HG03378 (cell line): ENCODE measurements around the gene EPB41L1.
"Not testable (repeated sequence)": the region's sequence is repeated elsewhere in the genome, so short reads cannot be mapped to it uniquely, and the experiment has no call there.

Source experiments
- ATAC-seq: cut with Tn5 transposase; IDR thresholded peaks from one replicate; pipeline ENCODE4 v1.9.1; 2021; ENCODE audit warnings: mild to moderate bottlenecking, moderate library complexity; ENCODE audit not compliant: unreplicated experiment

The EPB41L1 gene

DNA sequence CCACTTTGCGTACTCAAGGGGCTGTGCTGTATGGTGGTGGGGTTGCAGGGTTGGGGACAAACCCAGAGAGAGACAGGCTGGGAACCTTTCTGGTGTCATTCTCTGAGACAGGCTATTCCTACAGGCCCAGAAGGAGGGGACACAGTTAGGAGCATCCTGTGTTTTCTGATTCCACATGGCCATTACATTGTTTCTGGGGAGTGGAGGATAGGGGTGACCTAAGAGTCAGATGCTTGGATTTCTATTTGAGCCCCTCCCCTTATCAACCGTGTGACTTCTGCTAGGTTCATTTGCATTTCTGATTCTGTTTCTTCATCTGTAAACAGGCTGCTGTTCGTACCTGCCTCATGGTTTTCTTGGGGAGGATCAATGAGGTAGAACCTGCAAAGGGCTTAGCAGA, 29.4 kb upstream of the EPB41L1 start:
- no peak for ATAC-seq

DNA sequence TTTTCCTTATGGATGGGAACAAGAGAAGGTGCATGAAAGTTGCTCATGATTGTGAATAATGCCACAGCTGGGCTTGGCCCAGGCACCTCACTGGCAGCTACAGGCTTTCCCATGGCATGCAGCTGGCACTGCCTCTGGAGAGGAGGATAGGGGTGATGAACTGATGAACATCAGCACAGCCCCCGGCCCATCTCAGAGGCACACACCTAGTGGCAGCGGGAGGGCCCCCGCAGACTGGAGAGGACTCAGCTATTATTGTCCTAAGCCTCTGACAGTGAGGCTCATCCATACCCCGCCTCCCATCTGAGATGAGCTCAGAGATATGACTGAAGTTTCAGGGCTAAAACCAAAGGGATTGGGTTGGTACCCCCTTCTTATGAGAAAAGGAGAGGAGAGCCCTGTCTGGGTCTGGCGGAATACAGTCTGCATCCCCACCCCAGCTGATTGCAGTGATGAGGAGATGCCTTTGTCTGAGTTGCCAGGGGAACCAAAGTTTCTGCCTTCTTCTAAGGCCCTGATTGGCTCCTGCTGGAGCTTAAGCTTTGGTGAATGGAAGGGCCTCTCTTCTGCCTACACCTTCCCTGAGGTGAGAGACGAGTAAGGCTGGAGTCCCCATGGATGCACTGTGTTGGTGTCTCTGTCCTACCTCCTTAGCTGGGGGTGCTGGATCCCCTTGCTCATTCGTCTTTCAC, 27.6 kb upstream of the EPB41L1 start:
- ATAC-seq: no peak

DNA sequence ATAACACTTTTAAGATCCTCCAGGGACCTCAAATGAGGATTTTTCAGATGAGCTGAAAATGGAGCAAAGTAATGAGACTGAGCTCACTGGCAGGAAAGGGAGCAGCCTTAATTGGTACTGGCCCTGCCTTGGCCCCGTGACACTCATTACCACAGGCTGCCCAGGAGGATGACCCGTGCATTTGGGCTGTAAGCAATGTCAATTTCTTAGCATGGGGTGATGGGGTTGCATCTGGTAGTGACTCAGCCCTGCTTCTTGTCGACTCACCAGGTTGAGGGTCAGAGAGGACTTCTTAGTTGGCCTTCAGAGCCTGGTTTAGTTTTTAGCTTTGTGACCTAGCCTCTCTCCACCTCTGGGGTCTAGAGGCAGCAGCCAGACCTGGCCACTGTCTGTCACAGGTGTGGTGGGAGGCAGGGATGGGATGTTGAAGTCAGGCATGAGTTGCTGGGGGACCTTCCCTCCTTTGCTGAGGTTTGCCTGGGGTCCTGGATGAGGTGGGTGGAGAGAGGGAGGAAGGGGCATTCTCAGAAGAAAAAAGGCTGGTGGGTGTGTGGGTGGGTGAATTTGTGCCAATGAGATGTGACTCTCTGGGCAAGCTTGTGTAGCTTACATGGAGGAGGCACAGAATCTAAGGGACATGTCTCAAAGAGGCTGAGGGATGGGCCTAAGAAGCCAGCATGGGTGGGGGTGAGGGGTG, 25.9 kb upstream of the EPB41L1 start:
- ATAC-seq: no peak

DNA sequence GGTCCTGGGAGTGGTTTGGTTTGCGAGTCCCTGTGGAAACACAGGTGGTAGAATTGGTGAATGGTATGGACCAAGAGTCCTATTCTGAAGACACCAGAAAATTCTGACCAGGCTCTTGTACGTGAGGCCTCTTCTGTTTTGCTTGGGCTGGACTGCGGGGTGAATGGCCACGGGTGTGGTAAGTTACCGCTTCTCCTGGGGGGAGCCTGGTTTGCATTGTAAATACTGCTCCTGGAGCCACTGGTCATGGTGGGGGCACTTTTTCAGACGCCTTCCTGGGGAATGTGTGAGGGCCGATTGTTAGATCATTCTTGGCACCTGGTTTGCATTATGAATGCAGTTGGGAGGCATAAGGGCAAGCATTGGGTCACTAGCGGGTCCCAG, 25.4 kb upstream of the EPB41L1 start:
- no peak for ATAC-seq

DNA sequence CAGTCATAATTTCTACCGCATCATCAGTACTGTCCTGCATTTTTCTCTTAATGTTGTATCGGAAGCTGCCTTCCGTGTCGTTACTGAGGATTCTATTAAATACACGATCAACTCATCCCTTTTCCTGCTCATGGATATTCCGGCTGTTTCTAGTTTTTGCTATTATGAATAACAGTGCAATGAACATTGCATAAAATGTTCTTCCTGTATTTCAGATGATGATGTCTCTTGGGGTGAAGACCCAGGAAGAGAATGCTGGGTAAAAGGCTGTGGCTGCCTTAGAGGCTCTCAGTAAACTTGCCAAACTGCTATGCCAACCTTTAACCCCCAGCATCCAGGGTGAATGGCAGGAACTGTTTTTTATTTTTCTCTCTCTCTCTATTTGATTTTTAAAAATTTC, 24.1 kb upstream of the EPB41L1 start:
- ATAC-seq: no peak

DNA sequence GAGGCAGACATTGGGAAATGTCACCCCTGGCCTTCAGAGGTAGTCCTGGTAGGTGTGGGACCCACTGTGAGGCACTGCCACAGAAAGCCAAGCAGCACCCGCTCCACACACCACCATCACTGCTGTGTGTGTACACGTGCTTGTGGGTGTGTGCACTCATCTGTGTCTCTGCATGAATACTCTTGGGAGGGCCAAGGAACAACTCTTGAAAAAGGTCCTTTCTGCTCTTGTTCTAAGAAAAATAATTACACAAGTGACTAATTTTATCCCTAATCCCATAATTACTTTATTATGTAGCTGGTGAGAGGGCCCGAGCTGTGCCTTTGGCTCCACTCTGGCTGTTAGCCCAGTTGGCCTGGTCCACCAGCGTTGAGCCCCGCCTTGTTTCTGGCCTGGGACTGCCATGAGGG, 21.7 kb upstream of the EPB41L1 start:
- no peak for ATAC-seq

DNA sequence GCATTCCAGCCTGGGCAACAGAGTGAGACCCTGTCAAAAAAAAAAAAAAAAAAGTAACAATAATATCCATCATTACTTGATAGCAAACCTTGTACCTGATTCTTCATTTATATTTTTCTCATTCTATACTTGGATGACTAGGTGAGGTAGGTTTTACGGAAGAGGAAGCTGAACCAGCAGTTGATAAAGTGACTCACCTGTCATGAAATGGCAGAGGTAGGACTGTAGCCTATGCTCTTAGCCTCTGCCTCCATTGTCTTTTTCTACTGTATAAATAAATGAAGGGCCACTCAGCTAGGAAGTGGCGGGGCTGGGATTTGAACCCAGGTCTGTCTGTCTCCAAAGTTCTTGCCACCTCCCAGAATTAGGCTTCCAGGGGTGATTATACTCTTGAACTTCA, 20.7 kb upstream of the EPB41L1 start:
- ATAC-seq: no peak

DNA sequence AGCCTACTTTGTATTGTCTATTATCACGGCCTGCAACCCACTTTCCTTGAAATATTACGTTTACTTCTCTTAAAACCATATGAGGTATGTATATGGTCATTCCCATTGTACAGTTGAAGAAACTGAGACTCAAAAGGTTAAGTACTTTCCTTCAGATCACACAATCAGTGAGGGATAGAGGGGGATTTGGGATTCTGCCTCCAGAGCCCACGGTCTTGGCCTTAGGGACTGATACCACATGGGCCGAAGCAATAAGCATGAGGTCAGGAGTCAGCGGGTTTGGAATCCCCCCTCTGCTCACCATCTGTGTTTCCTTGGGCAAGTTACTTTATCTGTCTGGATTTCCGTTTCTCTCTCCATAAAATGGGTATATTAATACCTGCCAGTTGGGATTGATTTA, 19.4 kb upstream of the EPB41L1 start:
- no peak for ATAC-seq

DNA sequence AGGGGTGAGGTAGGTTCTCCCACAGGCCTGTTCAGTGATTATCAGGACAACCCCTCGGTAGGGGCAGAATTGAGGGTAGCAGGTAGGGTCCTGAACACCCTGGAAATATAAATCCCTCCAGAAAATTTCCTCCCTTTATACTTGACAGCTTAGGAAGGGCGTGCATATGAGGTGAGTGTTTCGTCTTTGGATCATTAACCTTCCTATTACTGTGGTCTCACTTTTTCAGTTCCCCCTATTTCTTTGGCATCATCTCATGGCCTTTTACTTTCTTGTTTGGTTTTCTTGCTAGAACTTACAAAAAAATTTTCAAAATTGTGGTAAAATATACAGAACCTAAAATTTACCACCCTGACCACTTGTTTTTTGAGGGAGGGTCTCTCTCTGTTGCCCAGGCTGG, 18.7 kb upstream of the EPB41L1 start:
- ATAC-seq: no peak

DNA sequence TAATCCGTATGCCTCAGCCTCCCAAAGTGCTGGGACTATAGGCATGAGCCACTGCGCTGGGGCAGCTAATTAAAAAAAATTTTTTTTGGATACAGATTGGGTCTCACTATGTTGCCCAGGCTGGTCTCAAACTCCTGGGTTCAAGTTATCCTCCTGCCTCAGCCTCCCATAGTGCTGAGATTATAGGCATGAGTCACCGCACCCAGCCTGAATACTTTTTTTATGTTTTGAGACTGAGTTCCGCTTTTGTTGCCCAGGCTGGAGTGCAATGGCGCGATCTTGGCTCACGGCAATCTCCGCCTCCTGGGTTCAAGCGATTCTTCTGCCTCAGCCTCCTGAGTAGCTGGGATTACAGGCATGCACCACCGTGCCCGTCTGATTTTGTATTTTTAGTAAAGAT, 17.2 kb upstream of the EPB41L1 start:
- not testable (repeated sequence) for ATAC-seq

DNA sequence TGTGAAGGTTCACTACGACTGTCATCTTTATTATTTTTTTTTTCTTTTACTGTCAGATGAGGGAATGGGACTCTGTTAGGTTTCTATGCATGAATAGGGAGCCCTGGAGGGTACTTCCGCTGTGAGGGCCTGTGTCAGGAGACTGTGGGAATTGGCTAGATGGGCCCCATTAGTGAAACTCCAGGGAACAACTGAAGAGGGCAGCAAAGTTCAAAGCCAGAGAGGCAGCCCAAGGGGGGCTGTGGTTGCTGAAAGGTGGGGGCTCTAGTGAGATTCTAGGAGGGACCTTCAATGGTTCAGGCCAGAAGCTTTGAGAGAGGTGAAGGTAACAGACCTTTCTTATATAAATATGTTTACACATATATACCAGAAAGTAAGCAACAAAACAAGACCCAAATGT, 13.2 kb upstream of the EPB41L1 start:
- no peak for ATAC-seq

DNA sequence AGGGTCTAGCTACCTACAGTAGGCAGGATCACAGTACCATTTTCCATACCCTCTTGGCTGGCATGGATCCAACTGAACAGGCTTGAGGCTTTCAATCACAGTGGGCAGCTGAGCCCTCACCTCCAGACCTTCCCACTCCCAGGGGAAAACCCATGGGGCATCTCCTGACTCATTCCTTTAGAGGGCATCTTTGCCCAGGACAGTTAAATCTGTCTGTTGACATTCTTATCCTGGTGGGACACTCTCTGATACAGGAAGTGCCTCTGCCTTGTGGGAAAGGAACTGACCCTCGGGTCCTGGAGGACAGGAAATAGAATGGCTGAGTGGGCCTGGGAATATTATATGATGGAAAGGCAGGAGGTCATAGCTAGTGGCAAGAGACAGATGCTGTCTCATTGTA, 10.2 kb upstream of the EPB41L1 start:
- ATAC-seq: no peak

DNA sequence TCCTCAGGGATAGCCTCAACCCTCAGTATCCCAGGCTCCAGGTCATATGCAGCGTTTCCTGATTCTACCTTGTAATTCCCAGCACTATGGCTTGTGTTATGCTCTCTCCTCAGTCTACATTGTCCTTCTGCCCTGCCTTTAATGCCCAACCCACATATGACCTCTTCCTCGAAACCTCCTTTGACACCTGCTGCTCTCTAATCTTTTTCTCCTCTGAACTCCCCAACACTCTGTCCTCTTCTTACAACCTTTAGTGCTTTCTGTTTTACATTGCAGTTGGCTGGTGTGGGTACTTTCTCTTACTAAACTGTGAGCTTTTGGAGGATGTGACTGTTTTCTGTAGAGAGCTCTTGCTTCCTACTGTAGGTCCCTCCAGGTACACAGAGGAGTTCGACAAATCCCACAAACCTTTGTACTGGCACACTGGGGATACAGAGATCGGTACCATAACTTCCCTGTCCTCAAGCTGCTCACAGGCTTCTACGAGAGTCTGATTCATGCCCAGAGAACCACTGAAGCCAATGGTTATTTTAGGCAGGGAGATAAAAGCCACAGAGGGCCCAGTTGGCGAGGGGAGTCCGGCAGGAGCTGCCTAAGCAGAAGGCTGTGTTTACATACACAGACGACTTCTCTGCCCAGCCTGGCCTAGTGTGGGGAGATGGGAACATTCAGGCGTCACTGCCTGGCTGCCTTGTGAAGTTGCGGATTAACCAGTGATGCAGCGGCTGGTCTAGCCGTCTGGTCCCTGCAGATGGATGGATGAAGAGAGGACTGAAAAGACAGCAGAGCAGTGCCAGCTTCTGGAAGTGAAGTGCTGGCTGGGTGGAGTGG, 8.4 kb upstream of the EPB41L1 start:
- ATAC-seq: no peak

DNA sequence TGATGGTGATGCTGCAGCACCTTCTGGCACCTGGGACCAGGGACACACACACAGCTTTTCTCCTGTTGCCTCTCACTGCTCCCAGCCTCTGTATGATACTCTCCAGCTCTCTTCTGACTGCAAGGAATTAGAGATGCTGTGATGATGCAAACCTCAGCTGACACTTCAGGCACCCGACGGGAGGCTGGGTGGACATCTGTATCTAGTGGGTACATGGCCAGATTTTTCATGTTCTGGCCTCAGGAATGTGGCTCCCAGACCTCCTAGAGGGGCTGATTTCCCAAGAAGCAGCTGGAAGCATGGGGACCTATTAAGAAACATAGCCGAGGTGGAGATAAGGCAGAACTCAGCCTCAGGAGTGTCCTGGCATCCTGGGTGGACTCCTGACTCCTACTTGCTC, 6.8 kb upstream of the EPB41L1 start:
- no peak for ATAC-seq

DNA sequence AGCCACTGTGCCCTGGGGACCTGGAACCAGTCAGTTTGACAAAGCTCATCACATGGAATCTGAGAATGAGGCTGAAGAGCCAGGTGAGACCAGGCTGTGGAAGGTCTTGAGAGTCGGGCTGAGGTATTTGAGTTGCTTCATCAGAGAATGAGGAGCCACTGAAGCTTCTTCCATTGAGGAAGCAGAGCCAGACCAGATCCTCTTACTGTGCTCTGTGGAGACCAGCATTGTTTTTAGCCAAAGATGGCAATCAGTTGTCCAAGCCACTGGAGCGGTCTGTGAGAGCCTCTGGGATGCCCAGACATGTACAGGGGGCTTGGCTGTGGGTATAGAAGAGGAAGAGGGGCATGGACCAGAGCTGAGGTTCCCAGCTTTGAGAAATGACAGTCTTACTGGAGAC, 6.1 kb upstream of the EPB41L1 start:
- ATAC-seq: no peak

DNA sequence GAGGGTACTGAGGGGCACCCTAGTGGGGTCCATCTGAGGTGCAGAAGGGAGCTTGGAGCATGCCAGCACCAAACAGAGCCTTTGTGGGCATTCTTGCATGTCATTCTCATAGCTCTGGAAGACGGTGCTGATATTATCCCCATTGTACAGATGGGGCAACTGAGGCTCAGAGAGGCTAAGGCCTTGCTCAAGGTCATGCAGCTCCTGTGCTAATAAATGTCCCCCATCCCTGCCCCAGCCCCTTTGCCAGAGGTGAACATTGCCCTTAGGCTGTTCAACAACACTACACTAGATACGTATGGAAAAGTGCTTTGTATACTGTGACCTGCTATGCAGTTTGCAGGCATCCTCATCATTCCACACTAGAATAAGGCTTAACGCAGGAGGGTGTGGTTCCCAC, 5.5 kb upstream of the EPB41L1 start:
- no peak for ATAC-seq

DNA sequence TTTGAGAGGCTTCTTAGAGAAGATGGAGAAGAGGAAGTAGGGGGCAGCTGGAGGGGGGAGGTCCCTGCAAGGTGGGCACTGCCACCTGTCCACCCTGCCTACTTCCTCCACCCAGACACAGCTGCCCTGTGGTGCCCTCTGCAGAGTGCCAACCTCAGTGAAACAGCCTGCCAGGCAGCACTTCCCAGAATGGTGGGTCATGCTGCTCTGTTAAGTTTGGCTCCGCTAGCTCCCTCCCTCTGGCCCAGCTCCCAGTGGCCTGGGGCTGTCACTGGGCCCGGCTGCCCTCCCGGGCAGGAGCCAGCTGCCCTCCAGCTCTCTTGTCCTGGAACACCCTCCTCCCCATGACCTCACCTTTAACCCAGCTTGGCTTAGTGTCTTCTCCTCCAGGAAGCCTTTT, 5.1 kb upstream of the EPB41L1 start:
- no peak for ATAC-seq

DNA sequence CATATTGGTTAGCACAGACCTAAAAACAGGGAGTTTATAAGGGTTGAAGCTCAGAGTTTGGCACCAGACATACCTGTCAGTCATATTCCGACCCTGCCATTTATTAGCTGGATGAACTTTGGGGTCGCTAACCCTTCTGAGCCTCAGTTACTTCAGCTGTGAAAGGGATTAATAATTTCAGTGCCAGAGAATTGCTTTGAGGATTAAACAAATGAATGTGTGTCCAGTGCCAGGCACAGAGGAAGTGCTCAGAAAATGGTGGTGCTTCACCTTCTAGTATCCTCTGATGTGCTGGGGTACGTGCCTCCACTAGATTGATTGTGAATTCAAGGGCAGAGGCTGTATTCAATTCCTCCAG, 4.1 kb upstream of the EPB41L1 start:
- ATAC-seq: no peak

DNA sequence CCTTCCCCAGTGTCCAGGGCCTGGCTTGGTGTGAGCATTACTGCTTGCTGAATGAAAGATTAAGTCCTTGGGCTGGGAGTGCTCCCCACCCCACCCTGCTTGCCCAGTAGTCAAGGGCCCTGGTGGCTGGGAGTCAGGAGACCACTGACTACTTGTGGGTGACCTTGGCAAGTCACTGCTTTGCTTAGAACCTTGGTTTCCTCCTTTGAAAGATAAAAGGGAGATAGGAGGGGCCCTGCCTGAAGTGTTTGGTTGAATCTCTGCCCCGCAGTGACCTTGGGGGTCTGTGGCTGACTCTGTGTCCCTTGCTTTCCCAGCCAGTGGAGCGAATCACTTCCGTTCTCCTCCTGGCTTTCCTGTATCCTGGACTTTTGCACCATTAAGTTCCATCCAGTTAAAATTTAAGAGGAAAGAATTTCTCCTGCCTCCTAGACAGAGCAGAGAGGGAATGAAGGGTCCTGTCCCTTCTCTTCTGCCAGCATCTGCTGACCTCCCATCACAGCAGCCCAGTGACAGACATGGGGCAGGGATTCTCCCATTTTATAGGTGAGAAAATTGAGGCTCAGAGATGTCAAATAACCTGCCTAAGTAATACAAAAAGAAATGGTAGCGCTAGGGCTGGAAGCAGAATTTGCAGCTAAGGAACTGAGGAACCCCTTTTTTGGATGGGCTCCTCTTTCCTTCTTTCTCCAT, 3.5 kb upstream of the EPB41L1 start:
- ATAC-seq: no peak

DNA sequence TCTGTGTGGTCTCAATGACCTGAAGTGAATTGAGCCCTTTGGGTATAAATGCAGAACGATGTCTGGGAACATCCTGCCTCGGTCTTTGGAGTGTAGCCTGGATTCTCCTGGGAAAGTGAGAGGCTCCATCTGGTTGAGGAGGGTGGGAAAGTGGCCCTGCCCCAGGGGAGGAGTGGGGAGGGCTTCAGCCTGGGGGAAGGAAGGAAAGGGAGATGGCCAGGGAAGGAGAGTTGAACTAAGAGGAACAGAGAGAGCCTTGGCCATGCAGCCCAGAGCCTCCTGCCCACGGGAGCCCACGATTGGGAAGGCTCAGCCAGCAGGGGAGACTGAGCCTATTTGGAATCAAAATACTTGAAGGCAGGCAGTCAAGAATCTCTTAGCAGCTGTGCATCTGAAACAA, 2.3 kb upstream of the EPB41L1 start:
- no peak for ATAC-seq

DNA sequence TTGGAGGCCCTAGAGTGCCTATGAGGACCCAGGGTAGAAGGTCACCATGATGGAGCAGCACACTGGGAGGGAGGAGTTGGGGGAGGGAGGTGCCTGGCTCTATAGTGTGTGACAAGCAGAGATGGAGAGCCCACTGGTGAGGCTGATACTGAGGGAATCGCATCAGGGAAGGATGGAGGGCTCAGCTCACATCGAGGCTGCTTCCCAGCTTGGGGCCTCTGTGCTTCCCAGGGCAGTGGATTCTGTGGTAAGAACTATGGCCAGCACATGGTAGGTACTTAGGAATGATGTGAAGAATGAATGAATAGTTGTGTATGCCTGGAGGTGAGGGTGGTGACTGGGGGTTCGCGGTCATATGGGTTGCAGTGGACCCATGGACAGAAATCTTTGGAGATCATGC, 1.3 kb upstream of the EPB41L1 start:
- ATAC-seq: no peak
